ENCODE data around the gene GAST. TPM values are rescaled to one million over a fixed set of nuclear protein-coding genes. Genes with fewer than 3 reads are reported as not detected.
A peak's percentile ranks its signal among the peaks of the same experiment; 100 is the strongest.

GAST gene
- polyA plus RNA-seq, 2 of the 4 experiments (the other 2 are of a cell fraction): not detected

GRCh38 chr17:41738801-41739112 is 26.6 kb downstream of the GAST start:
- no peak for TF ChIP-seq RNF2 (IDR thresholded peaks at IDR 0.05; ENCODE audit: borderline replicate concordance, low read depth)
- no peak for TF ChIP-seq EP300 (IDR thresholded peaks at IDR 0.05)
- TF ChIP-seq TFCP2L1 (CRISPR knock-in tag; IDR thresholded peaks at IDR 0.05): no peak
- no peak for TF ChIP-seq POLR2A (IDR thresholded peaks at IDR 0.05; ENCODE audit: low read length)
- no peak for TF ChIP-seq CTCF (IDR thresholded peaks at IDR 0.05)
- TF ChIP-seq HOXA7 (CRISPR knock-in tag; IDR thresholded peaks at IDR 0.05): no peak
- no peak for TF ChIP-seq EHMT2 (IDR thresholded peaks at IDR 0.05; ENCODE audit: low read depth)
- TF ChIP-seq ELK1 (IDR thresholded peaks at IDR 0.05; ENCODE audit: low read depth, low read length): no peak
- TF ChIP-seq CBX2 (IDR thresholded peaks at IDR 0.05; ENCODE audit: borderline replicate concordance, low read depth): no peak
- no peak for TF ChIP-seq MAX (IDR thresholded peaks at IDR 0.05)
- no peak for TF ChIP-seq RFX5 (IDR thresholded peaks at IDR 0.05)
- no peak for TF ChIP-seq SMC3 (IDR thresholded peaks at IDR 0.05)
- no peak for TF ChIP-seq USF2 (IDR thresholded peaks at IDR 0.05)
- no peak for TF ChIP-seq RCOR1 (IDR thresholded peaks at IDR 0.05; ENCODE audit: low read depth, low read length)
- Histone ChIP-seq H3K9me3 (no peaks in the 10 kb centered on the region), H3K4me3 (no peak overlapping the region), H3K27ac (peak overlapping the region; percentile 68 to 85), H3K4me1 (peaks cover 35% of the 10 kb centered on the region), H3K4me2 (no peak overlapping the region; the same call in 2 of the 3 replicates)
- CTCF ChIA-PET: interaction anchor here (5.8 to 96.0 kb wide), 2 partner anchors 13 to 49 kb away, joined by 46 to 3262 read pairs; partner anchors contain the start of genes FKBP10, JUP and P3H4
- POLR2A ChIA-PET: no interaction called here
- 92% methylated on average over 5 of the region's 5 CpGs for WGBS (ENCODE audit: missing lambda C conversion rate)
- no peak for ATAC-seq
- DNase-seq (ENCODE audit: low read depth in 1 of 2, low spot score in 1 of 2): no peak
- no peak for FAIRE-seq

GRCh38 chr17:41739661-41740352 is 27.7 kb downstream of the GAST start:
- WGBS (ENCODE audit: missing lambda C conversion rate): 34% methylated on average over 8 of the region's 9 CpGs
- Histone ChIP-seq H3K4me3 (no peak overlapping the region), H3K9me3 (no peaks in the 10 kb centered on the region), H3K4me1 (peaks cover 33% of the 10 kb centered on the region), H3K27ac (peak overlapping the region; percentile 68 to 85), H3K4me2 (peak overlapping the region; percentile 43)
- POLR2A ChIA-PET: interaction anchor here (1.3 kb wide), 1 partner anchor 51 kb away, joined by 3 read pairs; the partner anchor contains the start of gene EIF1
- ATAC-seq (peak; percentile 2 to 14; a peak in 3 of 6 replicates), DNase-seq (ENCODE audit: low read depth in 1 of 2, low spot score in 1 of 2) (peak; percentile 56 to 73), FAIRE-seq (no peak)
- TF ChIP-seq FOSL2 (IDR thresholded peaks at IDR 0.05) (no peak), FOSL2 (CRISPR knock-in tag; IDR thresholded peaks at IDR 0.05) (peak; percentile 46), NR3C1 (IDR thresholded peaks at IDR 0.05) (no peak), RARB (CRISPR knock-in tag; IDR thresholded peaks at IDR 0.05) (no peak)
- CTCF ChIA-PET: interaction anchor here (0.7 to 96.0 kb wide), 5 partner anchors 11 to 224 kb away, joined by 3 to 3262 read pairs (median 3); partner anchors contain the start of genes FKBP10, JUP and P3H4

- 94% methylated on average over 5 of the region's 5 CpGs for WGBS (ENCODE audit: missing lambda C conversion rate)
- peak overlapping the region; percentile 68 to 85; a peak in 5 of 6 replicates for H3K27ac ChIP-seq
- peaks cover 29% of the 10 kb centered on the region for H3K4me1 ChIP-seq
- ATAC-seq (no peak), DNase-seq (ENCODE audit: low read depth in 1 of 2, low spot score in 1 of 2) (no peak), FAIRE-seq (no peak)
- TF ChIP-seq BHLHE40 (IDR thresholded peaks at IDR 0.05; ENCODE audit: low read depth, low read length) (no peak), ZFP36 (IDR thresholded peaks at IDR 0.05; ENCODE audit: borderline replicate concordance, partially characterized antibody) (peak; percentile 68), CHD4 (IDR thresholded peaks at IDR 0.05; ENCODE audit: borderline replicate concordance) (0 out of 2 replicates have a peak, but pooled peaks have one; percentile 55)
- H3K4me3 ChIP-seq: no peak overlapping the region
- H3K4me2 ChIP-seq: no peak overlapping the region
- no peaks in the 10 kb centered on the region for H3K9me3 ChIP-seq
- ChIA-PET POLR2A (interaction anchor here (1.3 to 2.2 kb wide), 2 partner anchors 46 to 52 kb away, joined by 3 to 11 read pairs; partner anchors contain the start of genes EIF1 and JUP), CTCF (interaction anchor here (0.7 to 96.0 kb wide), 7 partner anchors 11 to 223 kb away, joined by 3 to 3262 read pairs (median 3); partner anchors contain the start of genes FKBP10, JUP and P3H4)
Observed at GRCh38 chr17:41740506-41740905, 28.4 kb downstream of the GAST start.

All from A549 (cell line).